GM12892 (cell line): ENCODE data around the gene MPP4.

ENCODE experiments used
- POLR2A ChIP-seq: IDR thresholded peaks from 2 replicates; pipeline ENCODE4 v1.6.1; 2011; ENCODE audit warnings: low read depth, low read length, control low read depth
- TAF1 ChIP-seq: IDR thresholded peaks from 2 replicates; pipeline ENCODE4 v1.6.1; 2011; ENCODE audit warnings: low read depth, mild to moderate bottlenecking, control low read depth, low read length, borderline replicate concordance

- TF ChIP-seq POLR2A, result no peak
- TF ChIP-seq TAF1, result no peak
Observed at GRCh38 chr2:201698588-201699226, at the start of gene MPP4.
